Caco-2 (cell line): ENCODE measurements around the gene GNPNAT1. TPM values are rescaled to one million over a fixed set of nuclear protein-coding genes. Genes with fewer than 3 reads are reported as not detected.

ENCODE experiments used
- BruUV-seq: library from RNA; stranded (reverse); fragments of 400-500 nt; replicated peaks from 2 replicates; lab custom pipeline; 2021; lab: Mats Ljungman, UMichigan
- CTCF ChIA-PET: fragments of 300-600 bp; sonication (Branson Sonifier 250); formaldehyde crosslinking; loops from one replicate; lab custom pipeline; 2022; ENCODE audit warnings: antibody characterized with exemption; lab: Charles Lee
- POLR2A ChIA-PET: fragments of 300-600 bp; sonication (Branson Sonifier 250); formaldehyde crosslinking; loops from one replicate; lab custom pipeline; 2022; ENCODE audit warnings: antibody characterized with exemption; lab: Charles Lee
- DNase-seq, 2 experiments: peaks; one replicate each; pipeline versions ENCODE4 v3.0.0 to v3.0.0-alpha.2; 2020 to 2022
- H3K27me3 ChIP-seq: replicated peaks from 2 replicates; pipeline ENCODE4 v1.6.0; 2011; ENCODE audit warnings: low read length; ENCODE audit not compliant: control insufficient read depth, insufficient read depth
- H3K36me3 ChIP-seq: 2 replicates; pipeline ENCODE4 v1.5.1; 2011; ENCODE audit warnings: low read length; ENCODE audit not compliant: control insufficient read depth, insufficient read depth
- H3K4me1 ChIP-seq: fragments of 250-450 bp; sonication (Bioruptor Pico); 2 replicates; pipeline ENCODE4 v1.5.1; 2020; ENCODE audit warnings: mild to moderate bottlenecking
- H3K4me3 ChIP-seq: 2 replicates; pipeline ENCODE4 v1.5.1; 2011; ENCODE audit warnings: low read depth, mild to moderate bottlenecking, control low read depth, low read length
- H3K9me3 ChIP-seq: fragments of 250-450 bp; sonication (Bioruptor Pico); 2 replicates; pipeline ENCODE4 v1.5.1; 2020; ENCODE audit warnings: mild to moderate bottlenecking, moderate library complexity
- H3K27ac Mint-ChIP-seq: one replicate; pipeline ENCODE4 v1.8.0; 2022; ENCODE audit warnings: mixed read lengths; ENCODE audit not compliant: unreplicated experiment
- H3K27me3 Mint-ChIP-seq: one replicate; pipeline ENCODE4 v1.8.0; 2022; ENCODE audit warnings: mixed read lengths; ENCODE audit not compliant: insufficient read depth, unreplicated experiment
- H3K36me3 Mint-ChIP-seq: one replicate; pipeline ENCODE4 v1.8.0; 2022; ENCODE audit warnings: mild to moderate bottlenecking, mixed read lengths; ENCODE audit not compliant: insufficient read depth, unreplicated experiment
- H3K4me1 Mint-ChIP-seq: one replicate; pipeline ENCODE4 v1.8.0; 2022; ENCODE audit warnings: low read depth, mixed read lengths; ENCODE audit not compliant: unreplicated experiment
- H3K4me3 Mint-ChIP-seq: one replicate; pipeline ENCODE4 v1.8.0; 2022; ENCODE audit warnings: mild to moderate bottlenecking, moderate library complexity, mixed read lengths; ENCODE audit not compliant: unreplicated experiment
- H3K9me3 Mint-ChIP-seq: one replicate; pipeline ENCODE4 v1.8.0; 2022; ENCODE audit warnings: mixed read lengths; ENCODE audit not compliant: unreplicated experiment
- intact Hi-C: fragments of 100-400 bp; cut with micrococcal nuclease; formaldehyde crosslinking; loops from one replicate; pipeline ENCODE4 v1.10.0; 2022; ENCODE audit not compliant: unreplicated experiment
- total RNA-seq: library from RNA; stranded (reverse); gene quantifications from 2 replicates; pipeline ENCODE4 v1.2.3, GENCODE V29; 2022
- TF ChIP-seq, protein P1 (sequence below), 2 experiments: fragments of 200-600 bp in 1 of 2; IDR thresholded peaks; 1 replicate in 1 of 2; 2 replicates in 1 of 2; pipeline versions ENCODE4 v1.5.1 to v1.8.0; 2011 to 2022; ENCODE audit warnings: antibody characterized with exemption in 1 of 2, control low read depth in 1 of 2, inconsistent platforms in 1 of 2, low read depth in 1 of 2, low read length in 1 of 2, mild to moderate bottlenecking in 1 of 2, moderate library complexity in 1 of 2; ENCODE audit not compliant: insufficient read depth in 1 of 2, severe bottlenecking in 1 of 2, unreplicated experiment in 1 of 2

GNPNAT1 gene
- total RNA-seq, 1 experiment from 2014 or later = 41.6 TPM

DNA sequence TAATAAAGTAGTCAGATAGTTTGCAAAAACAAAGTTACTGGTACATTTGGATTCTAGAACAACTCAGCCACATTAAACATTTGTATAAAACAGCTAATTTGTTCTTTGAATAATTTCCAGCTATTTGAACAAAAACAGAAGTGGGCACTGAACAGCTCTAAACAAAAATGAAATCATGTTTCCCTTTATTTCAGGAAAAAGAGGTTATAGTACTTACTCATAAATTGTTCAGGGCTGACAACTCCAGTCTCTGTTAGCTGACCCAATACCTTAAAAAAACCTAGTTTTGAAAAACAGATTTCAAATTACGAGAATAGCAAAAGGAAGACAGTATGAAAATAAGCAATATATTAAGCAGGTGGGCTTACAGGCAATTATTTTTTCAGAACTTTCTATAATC, 8.2 kb downstream of the GNPNAT1 start:
- no peaks in the 10 kb centered on the region for H3K4me1 ChIP-seq
- no peaks in the 10 kb centered on the region for H3K27me3 ChIP-seq
- DNase-seq = no peak
- Mint-ChIP-seq H3K4me3 (no peak overlapping the region), H3K27me3 (no peaks in the 10 kb centered on the region), H3K4me1 (no peaks in the 10 kb centered on the region), H3K36me3 (peaks cover 14% of the 10 kb centered on the region), H3K9me3 (no peaks in the 10 kb centered on the region), H3K27ac (no peak overlapping the region)
- no peak overlapping the region for H3K4me3 ChIP-seq
- BruUV-seq = no TSS peak
- peaks cover 1% of the 10 kb centered on the region; the same call in 1 of the 2 replicates for H3K36me3 ChIP-seq
- CTCF ChIA-PET = no interaction called here
- POLR2A ChIA-PET = no interaction called here
- no peaks in the 10 kb centered on the region for H3K9me3 ChIP-seq
- TF ChIP-seq, protein P1, sequence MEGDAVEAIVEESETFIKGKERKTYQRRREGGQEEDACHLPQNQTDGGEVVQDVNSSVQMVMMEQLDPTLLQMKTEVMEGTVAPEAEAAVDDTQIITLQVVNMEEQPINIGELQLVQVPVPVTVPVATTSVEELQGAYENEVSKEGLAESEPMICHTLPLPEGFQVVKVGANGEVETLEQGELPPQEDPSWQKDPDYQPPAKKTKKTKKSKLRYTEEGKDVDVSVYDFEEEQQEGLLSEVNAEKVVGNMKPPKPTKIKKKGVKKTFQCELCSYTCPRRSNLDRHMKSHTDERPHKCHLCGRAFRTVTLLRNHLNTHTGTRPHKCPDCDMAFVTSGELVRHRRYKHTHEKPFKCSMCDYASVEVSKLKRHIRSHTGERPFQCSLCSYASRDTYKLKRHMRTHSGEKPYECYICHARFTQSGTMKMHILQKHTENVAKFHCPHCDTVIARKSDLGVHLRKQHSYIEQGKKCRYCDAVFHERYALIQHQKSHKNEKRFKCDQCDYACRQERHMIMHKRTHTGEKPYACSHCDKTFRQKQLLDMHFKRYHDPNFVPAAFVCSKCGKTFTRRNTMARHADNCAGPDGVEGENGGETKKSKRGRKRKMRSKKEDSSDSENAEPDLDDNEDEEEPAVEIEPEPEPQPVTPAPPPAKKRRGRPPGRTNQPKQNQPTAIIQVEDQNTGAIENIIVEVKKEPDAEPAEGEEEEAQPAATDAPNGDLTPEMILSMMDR (IDR thresholded peaks at IDR 0.05; ENCODE audit: insufficient read depth in 1 of 2, low read depth in 1 of 2, low read length in 1 of 2, severe bottlenecking in 1 of 2, unreplicated experiment in 1 of 2) = no peak
- intact Hi-C loops = no loop called here

DNA sequence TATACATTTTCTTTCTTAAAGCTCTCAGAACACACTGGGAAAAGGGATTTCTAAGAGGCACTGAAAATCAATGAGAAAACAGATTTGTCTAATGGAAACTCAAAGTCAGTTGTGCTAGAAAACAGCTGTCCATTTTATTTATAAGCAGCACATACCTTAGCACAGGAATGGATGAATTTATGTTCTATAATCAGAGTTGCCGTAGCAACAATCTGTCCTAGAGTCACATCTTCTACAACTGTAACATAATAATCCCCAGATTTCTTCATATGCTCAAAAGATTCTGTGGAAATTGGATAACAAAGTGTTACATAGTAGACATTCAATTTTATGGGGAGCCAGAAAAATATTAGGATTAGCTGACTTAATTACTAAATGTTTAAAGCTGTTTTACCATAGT, 9.8 kb downstream of the GNPNAT1 start:
- Histone ChIP-seq H3K36me3 (peaks cover 1% of the 10 kb centered on the region; the same call in 1 of the 2 replicates), H3K9me3 (no peaks in the 10 kb centered on the region), H3K27me3 (no peaks in the 10 kb centered on the region), H3K4me3 (no peak overlapping the region), H3K4me1 (no peaks in the 10 kb centered on the region)
- intact Hi-C loops = no loop called here
- CTCF ChIA-PET = no interaction called here
- no peak for DNase-seq
- Mint-ChIP-seq H3K27ac (no peak overlapping the region), H3K4me1 (no peaks in the 10 kb centered on the region), H3K27me3 (no peaks in the 10 kb centered on the region), H3K36me3 (peaks cover 10% of the 10 kb centered on the region), H3K9me3 (no peaks in the 10 kb centered on the region), H3K4me3 (no peak overlapping the region)
- TF ChIP-seq, protein P1 (IDR thresholded peaks at IDR 0.05; ENCODE audit: insufficient read depth in 1 of 2, low read depth in 1 of 2, low read length in 1 of 2, severe bottlenecking in 1 of 2, unreplicated experiment in 1 of 2) = no peak
- POLR2A ChIA-PET = no interaction called here
- BruUV-seq = no TSS peak

DNA sequence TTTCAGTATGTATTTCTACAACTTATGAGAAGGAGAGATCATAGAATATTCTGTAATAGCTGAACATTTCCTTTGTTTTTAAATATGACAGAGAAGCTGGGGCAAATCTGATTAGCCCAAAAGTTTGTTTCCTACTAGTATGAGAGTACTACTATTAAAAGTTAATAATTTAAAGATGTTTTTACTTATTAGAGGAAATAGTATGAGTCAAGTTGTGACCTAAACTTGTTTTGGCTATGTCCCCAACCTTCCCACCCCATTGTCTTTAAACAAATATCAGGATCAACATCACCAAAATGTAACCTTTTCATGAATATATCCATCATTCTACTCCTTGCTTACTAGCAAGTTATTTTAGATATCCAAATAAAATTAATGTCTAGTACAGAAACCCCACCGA, 10.5 kb downstream of the GNPNAT1 start:
- Mint-ChIP-seq H3K9me3 (no peaks in the 10 kb centered on the region), H3K4me1 (no peaks in the 10 kb centered on the region), H3K27ac (no peak overlapping the region), H3K36me3 (peaks cover 17% of the 10 kb centered on the region), H3K27me3 (no peaks in the 10 kb centered on the region), H3K4me3 (no peak overlapping the region)
- POLR2A ChIA-PET = interaction anchor here (0.7 kb wide), 1 partner anchor 229 kb away, joined by 3 read pairs; the partner anchor contains the start of gene TXNDC16
- intact Hi-C loops = no loop called here
- H3K4me1 ChIP-seq = no peaks in the 10 kb centered on the region
- TF ChIP-seq, protein P1 (IDR thresholded peaks at IDR 0.05; ENCODE audit: insufficient read depth in 1 of 2, low read depth in 1 of 2, low read length in 1 of 2, severe bottlenecking in 1 of 2, unreplicated experiment in 1 of 2) = no peak
- no peaks in the 10 kb centered on the region for H3K27me3 ChIP-seq
- peaks cover 1% of the 10 kb centered on the region; the same call in 1 of the 2 replicates for H3K36me3 ChIP-seq
- no peaks in the 10 kb centered on the region for H3K9me3 ChIP-seq
- H3K4me3 ChIP-seq = no peak overlapping the region
- DNase-seq = no peak
- BruUV-seq = no TSS peak
- CTCF ChIA-PET = no interaction called here
